BE2C (cell line): ENCODE data around the gene PIK3R5.

ENCODE experiments used
- DNase-seq: peaks from one replicate; pipeline ENCODE4 v3.0.0-alpha.2; 2020
- H3K27me3 ChIP-seq: fragments of 250-450 bp; sonication (Bioruptor Pico); 2 replicates; pipeline ENCODE4 v1.5.1; 2020; ENCODE audit warnings: mild to moderate bottlenecking
- H3K36me3 ChIP-seq: fragments of 250-450 bp; sonication (Bioruptor Pico); 2 replicates; pipeline ENCODE4 v1.5.1; 2020; ENCODE audit warnings: mild to moderate bottlenecking
- H3K4me1 ChIP-seq: fragments of 250-450 bp; sonication (Bioruptor Pico); 2 replicates; pipeline ENCODE4 v1.5.1; 2020
- H3K4me3 ChIP-seq: 2 replicates; pipeline ENCODE4 v1.5.1; 2011; ENCODE audit warnings: low read depth, low read length
- H3K9me3 ChIP-seq: fragments of 250-450 bp; sonication (Bioruptor Pico); 2 replicates; pipeline ENCODE4 v1.5.1; 2020
- CTCF ChIP-seq: IDR thresholded peaks from 2 replicates; pipeline ENCODE4 v1.5.1; 2012; ENCODE audit warnings: mild to moderate bottlenecking, low read depth, low read length

Gene PIK3R5

GRCh38 chr17:8968503-8968902, 3.0 kb upstream of the PIK3R5 start:
- Histone ChIP-seq H3K4me1 (no peaks in the 10 kb centered on the region), H3K36me3 (no peaks in the 10 kb centered on the region), H3K9me3 (no peaks in the 10 kb centered on the region), H3K27me3 (no peaks in the 10 kb centered on the region), H3K4me3 (no peak overlapping the region)
- DNase-seq, result no peak
- no peak for TF ChIP-seq CTCF

DNA sequence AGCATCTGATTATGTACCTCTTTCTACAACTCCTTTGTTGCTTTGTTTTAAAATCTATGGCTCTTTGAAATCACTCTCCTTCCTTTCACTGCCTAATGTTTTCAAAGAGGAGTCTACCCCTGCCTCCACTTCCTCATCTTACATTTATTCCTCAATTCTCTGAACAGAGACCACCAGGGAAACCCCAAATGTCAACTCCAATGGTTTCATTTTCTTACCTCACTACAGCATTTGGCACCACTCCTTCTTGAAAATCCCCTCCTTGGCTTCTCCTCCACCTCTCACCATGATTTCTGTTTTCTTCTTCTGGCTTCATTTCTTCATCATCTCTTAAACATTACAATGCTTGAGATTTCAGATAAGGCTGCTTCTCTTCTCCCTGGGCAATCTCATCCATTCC, 2.4 kb upstream of the PIK3R5 start:
- Histone ChIP-seq H3K9me3 (no peaks in the 10 kb centered on the region), H3K4me3 (no peak overlapping the region), H3K4me1 (no peaks in the 10 kb centered on the region), H3K27me3 (no peaks in the 10 kb centered on the region), H3K36me3 (no peaks in the 10 kb centered on the region)
- TF ChIP-seq CTCF, result no peak
- DNase-seq, result no peak

DNA sequence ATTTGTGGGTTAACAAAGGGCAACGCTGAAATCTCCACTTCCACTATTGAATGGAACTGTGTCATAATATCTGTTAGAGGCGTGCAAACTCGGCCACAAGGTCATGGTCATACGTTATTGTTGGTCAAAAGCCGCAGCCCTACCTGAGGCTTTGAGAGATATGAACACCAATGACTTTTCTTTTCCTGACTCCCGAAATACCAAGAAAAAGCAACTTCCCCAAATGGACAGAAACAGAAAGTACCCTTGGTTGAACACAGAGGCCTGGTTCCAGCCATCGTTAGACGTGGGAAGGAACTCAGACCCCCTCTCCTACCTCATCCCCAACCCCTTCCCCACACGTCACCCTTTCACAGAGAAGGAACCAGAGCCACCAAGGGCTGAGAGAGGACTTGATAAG, 1.4 kb upstream of the PIK3R5 start:
- DNase-seq, result no peak
- no peak overlapping the region for H3K4me3 ChIP-seq
- H3K27me3 ChIP-seq, result no peaks in the 10 kb centered on the region
- no peak for TF ChIP-seq CTCF
- no peaks in the 10 kb centered on the region for H3K4me1 ChIP-seq
- H3K9me3 ChIP-seq, result no peaks in the 10 kb centered on the region
- no peaks in the 10 kb centered on the region for H3K36me3 ChIP-seq

DNA sequence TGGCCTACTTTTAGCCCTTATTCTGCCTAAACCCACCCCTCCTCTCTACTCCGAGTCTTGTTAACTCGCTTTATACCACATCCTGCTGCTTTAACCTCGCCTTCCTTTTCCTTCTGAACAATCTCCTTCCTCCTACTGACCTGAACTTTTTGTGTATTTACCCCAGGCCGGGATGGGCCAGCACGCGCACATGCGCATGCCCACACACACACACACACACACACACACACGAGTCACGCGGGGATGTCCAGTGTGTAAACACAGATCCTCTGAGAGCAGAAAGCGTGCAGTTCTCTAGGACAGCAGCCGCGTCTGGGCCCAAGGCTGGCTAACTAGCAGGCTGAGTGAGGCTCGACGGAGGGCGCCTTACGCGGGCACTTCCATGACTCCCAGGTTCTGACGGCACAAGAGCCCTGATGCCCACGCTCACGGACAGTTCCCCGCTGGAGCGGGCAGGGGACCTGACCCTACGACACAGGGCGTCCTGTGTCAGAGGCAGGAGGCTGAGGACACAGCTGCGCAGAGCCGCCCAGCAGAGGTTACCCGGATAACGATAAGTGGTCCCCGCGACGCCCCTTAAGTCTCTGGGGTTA, 610 bp downstream of the PIK3R5 start:
- TF ChIP-seq CTCF, result no peak
- H3K4me1 ChIP-seq, result no peaks in the 10 kb centered on the region
- H3K27me3 ChIP-seq, result no peaks in the 10 kb centered on the region
- H3K9me3 ChIP-seq, result no peaks in the 10 kb centered on the region
- H3K4me3 ChIP-seq, result no peak overlapping the region
- no peak for DNase-seq
- no peaks in the 10 kb centered on the region for H3K36me3 ChIP-seq

GRCh38 chr17:8963647-8964258, 1.8 kb downstream of the PIK3R5 start:
- H3K27me3 ChIP-seq, result no peaks in the 10 kb centered on the region
- H3K4me1 ChIP-seq, result no peaks in the 10 kb centered on the region
- no peak for DNase-seq
- no peak overlapping the region for H3K4me3 ChIP-seq
- no peak for TF ChIP-seq CTCF
- H3K36me3 ChIP-seq, result no peaks in the 10 kb centered on the region
- no peaks in the 10 kb centered on the region for H3K9me3 ChIP-seq

GRCh38 chr17:8963014-8963413, 2.5 kb downstream of the PIK3R5 start:
- H3K9me3 ChIP-seq, result no peaks in the 10 kb centered on the region
- no peaks in the 10 kb centered on the region for H3K36me3 ChIP-seq
- no peak for DNase-seq
- no peaks in the 10 kb centered on the region for H3K4me1 ChIP-seq
- TF ChIP-seq CTCF, result no peak
- no peak overlapping the region for H3K4me3 ChIP-seq
- H3K27me3 ChIP-seq, result no peaks in the 10 kb centered on the region
